ENCODE measurements around the gene TTC28.
"Not testable (repeated sequence)": the region's sequence is repeated elsewhere in the genome, so short reads cannot be mapped to it uniquely, and the experiment has no call there.

Gene TTC28

DNA sequence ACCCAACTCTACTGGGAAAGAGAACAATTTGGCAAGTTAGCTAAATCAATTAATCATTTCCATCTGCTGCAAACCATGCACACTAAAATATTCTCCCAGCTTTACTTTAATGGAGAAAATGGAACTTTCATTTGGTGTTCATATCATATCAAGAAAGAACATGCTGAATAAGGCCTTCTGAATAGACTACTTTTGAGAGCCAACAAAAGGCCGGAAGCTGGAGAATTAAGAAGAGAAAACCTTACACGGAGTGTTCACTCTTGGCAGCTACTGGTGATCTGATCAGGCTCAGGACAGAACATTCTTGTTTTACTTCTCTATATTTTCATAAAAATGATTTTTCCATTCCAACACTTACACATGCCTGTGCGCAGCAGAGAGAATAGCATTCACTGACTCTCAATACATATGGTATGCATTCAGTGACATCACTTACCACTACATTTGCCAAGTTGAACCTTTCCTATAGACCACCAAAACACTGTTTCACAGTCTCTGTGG is 165.3 kb downstream of the TTC28 start (continued):
- TF ChIP-seq, protein P1, sequence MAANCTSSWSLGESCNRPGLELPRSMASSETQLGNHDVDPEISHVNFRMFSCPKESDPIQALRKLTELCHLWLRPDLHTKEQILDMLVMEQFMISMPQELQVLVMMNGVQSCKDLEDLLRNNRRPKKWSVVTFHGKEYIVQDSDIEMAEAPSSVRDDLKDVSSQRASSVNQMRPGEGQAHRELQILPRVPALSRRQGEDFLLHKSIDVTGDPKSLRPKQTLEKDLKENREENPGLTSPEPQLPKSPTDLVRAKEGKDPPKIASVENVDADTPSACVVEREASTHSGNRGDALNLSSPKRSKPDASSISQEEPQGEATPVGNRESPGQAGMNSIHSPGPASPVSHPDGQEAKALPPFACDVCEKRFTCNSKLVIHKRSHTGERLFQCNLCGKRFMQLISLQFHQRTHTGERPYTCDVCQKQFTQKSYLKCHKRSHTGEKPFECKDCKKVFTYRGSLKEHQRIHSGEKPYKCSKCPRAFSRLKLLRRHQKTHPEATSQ (tag by site-specific recombination; IDR thresholded peaks at IDR 0.05), result no peak
- TF ChIP-seq ZNF138 (tag by site-specific recombination; IDR thresholded peaks at IDR 0.05; ENCODE audit: borderline replicate concordance) (no peak), ZNF214 (tag by site-specific recombination; IDR thresholded peaks at IDR 0.05; ENCODE audit: borderline replicate concordance) (no peak), ZNF175 (tag by site-specific recombination; IDR thresholded peaks at IDR 0.05) (no peak)
- TF ChIP-seq, protein P2, sequence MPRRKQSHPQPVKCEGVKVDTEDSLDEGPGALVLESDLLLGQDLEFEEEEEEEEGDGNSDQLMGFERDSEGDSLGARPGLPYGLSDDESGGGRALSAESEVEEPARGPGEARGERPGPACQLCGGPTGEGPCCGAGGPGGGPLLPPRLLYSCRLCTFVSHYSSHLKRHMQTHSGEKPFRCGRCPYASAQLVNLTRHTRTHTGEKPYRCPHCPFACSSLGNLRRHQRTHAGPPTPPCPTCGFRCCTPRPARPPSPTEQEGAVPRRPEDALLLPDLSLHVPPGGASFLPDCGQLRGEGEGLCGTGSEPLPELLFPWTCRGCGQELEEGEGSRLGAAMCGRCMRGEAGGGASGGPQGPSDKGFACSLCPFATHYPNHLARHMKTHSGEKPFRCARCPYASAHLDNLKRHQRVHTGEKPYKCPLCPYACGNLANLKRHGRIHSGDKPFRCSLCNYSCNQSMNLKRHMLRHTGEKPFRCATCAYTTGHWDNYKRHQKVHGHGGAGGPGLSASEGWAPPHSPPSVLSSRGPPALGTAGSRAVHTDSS (tag by site-specific recombination; IDR thresholded peaks at IDR 0.05), result no peak

DNA sequence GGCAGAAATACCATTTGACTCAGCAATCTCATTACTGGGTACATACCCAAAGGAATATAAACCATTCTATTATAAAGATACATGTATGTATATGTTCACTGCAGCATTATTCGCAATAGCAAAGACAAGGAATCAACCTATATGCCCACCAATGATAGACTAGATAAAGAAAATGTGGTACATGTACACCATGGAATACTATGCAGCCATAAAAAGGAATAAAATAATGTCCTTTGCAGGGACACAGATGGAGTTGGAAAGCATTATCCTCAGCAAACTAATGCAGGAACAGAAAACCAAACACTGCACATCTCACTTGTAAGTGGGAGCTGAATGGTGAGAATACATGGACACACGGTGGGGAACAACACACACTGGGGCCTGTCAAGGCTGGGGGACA is 167.3 kb downstream of the TTC28 start:
- H3K4me3 ChIP-seq (ENCODE audit: low read depth, low read length); H3K4me1 ChIP-seq (ENCODE audit: control insufficient read depth, insufficient read depth, low read length); H3K27ac ChIP-seq (ENCODE audit: extremely low read depth, low read depth, low read length); H3K36me3 ChIP-seq (ENCODE audit: control insufficient read depth in 2 of 2, insufficient read depth in 1 of 2, low read length in 2 of 2); H3K9me3 ChIP-seq (ENCODE audit: control insufficient read depth, insufficient read depth, low read depth, low read length); POLR2A ChIA-PET: not testable (repeated sequence)
- CTCF ChIA-PET, result interaction anchor here (0.6 to 1.2 kb wide), 4 partner anchors 11 to 83 kb away, joined by 3 to 7 read pairs (median 4); no protein-coding TSS in a partner anchor
- TF ChIP-seq ZNF146 (tag by site-specific recombination; IDR thresholded peaks at IDR 0.05), result peak; percentile 82
- TF ChIP-seq, protein P3, sequence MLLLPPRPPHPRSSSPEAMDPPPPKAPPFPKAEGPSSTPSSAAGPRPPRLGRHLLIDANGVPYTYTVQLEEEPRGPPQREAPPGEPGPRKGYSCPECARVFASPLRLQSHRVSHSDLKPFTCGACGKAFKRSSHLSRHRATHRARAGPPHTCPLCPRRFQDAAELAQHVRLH (tag by site-specific recombination; IDR thresholded peaks at IDR 0.05), result 0 out of 2 replicates have a peak, but pooled peaks have one; percentile 39
- TF ChIP-seq, protein P4, sequence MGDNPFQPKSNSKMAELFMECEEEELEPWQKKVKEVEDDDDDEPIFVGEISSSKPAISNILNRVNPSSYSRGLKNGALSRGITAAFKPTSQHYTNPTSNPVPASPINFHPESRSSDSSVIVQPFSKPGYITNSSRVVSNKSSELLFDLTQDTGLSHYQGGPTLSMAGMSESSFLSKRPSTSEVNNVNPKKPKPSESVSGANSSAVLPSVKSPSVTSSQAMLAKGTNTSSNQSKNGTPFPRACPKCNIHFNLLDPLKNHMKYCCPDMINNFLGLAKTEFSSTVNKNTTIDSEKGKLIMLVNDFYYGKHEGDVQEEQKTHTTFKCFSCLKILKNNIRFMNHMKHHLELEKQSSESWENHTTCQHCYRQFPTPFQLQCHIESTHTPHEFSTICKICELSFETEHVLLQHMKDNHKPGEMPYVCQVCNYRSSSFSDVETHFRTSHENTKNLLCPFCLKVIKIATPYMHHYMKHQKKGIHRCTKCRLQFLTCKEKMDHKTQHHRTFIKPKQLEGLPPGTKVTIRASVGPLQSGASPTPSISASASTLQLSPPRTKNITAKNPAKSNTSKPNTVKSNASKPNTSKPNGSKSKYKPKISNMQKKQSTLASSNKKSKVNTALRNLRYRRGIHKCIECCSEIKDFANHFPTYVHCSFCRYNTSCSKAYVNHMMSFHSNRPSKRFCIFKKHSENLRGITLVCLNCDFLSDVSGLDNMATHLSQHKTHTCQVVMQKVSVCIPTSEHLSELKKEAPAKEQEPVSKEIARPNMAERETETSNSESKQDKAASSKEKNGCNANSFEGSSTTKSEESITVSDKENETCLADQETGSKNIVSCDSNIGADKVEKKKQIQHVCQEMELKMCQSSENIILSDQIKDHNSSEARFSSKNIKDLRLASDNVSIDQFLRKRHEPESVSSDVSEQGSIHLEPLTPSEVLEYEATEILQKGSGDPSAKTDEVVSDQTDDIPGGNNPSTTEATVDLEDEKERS (tag by site-specific recombination; IDR thresholded peaks at IDR 0.05), result peak; percentile 81

DNA sequence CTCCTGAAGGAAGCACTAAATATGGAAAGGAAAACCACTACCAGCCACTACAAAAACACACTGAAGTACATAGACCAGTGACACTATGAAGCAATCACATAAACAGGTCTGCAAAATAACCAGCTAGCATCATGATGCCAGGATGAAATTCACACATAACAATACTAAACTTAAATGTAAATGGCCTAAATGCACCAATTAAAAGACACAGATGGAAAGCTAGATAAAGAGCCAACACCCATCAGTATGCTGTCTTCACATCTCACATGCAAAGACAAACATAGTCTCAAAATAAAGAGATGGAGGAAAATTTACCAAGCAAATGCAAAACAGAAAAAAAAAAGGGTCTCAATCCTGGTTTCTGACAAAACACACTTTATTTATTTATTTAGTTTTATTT is 171.7 kb downstream of the TTC28 start:
- CTCF ChIA-PET, result interaction anchor here (0.6 to 1.3 kb wide), 3 partner anchors 21 to 63 kb away, joined by 3 read pairs; no protein-coding TSS in a partner anchor

More for the DNA sequence above, 171.7 kb downstream of the TTC28 start:
- Histone ChIP-seq H3K4me1 (ENCODE audit: control insufficient read depth, insufficient read depth, low read length) (no peaks in the 10 kb centered on the region), H3K9me3 (ENCODE audit: control insufficient read depth, insufficient read depth, low read depth, low read length) (no peaks in the 10 kb centered on the region), H3K27ac (ENCODE audit: extremely low read depth, low read depth, low read length) (no peak overlapping the region), H3K36me3 (ENCODE audit: control insufficient read depth in 2 of 2, insufficient read depth in 1 of 2, low read length in 2 of 2) (no peaks in the 10 kb centered on the region), H3K4me3 (ENCODE audit: low read depth, low read length) (no peak overlapping the region)
- POLR2A ChIA-PET, result no interaction called here
- peak; percentile 48 for TF ChIP-seq SETDB1 (IDR thresholded peaks at IDR 0.05; ENCODE audit: insufficient read length, low read length)
- no peak for TF ChIP-seq ZNF707 (tag by site-specific recombination; IDR thresholded peaks at IDR 0.05)
- TF ChIP-seq, protein P5, sequence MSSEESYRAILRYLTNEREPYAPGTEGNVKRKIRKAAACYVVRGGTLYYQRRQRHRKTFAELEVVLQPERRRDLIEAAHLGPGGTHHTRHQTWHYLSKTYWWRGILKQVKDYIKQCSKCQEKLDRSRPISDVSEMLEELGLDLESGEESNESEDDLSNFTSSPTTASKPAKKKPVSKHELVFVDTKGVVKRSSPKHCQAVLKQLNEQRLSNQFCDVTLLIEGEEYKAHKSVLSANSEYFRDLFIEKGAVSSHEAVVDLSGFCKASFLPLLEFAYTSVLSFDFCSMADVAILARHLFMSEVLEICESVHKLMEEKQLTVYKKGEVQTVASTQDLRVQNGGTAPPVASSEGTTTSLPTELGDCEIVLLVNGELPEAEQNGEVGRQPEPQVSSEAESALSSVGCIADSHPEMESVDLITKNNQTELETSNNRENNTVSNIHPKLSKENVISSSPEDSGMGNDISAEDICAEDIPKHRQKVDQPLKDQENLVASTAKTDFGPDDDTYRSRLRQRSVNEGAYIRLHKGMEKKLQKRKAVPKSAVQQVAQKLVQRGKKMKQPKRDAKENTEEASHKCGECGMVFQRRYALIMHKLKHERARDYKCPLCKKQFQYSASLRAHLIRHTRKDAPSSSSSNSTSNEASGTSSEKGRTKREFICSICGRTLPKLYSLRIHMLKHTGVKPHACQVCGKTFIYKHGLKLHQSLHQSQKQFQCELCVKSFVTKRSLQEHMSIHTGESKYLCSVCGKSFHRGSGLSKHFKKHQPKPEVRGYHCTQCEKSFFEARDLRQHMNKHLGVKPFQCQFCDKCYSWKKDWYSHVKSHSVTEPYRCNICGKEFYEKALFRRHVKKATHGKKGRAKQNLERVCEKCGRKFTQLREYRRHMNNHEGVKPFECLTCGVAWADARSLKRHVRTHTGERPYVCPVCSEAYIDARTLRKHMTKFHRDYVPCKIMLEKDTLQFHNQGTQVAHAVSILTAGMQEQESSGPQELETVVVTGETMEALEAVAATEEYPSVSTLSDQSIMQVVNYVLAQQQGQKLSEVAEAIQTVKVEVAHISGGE (tag by site-specific recombination; conservative IDR thresholded peaks at IDR 0.05; ENCODE audit: low read depth), result no peak
- TF ChIP-seq, protein P6, sequence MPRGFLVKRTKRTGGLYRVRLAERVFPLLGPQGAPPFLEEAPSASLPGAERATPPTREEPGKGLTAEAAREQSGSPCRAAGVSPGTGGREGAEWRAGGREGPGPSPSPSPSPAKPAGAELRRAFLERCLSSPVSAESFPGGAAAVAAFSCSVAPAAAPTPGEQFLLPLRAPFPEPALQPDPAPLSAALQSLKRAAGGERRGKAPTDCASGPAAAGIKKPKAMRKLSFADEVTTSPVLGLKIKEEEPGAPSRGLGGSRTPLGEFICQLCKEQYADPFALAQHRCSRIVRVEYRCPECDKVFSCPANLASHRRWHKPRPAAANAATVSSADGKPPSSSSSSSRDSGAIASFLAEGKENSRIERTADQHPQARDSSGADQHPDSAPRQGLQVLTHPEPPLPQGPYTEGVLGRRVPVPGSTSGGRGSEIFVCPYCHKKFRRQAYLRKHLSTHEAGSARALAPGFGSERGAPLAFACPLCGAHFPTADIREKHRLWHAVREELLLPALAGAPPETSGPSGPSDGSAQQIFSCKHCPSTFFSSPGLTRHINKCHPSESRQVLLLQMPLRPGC (tag by site-specific recombination; IDR thresholded peaks at IDR 0.05), result no peak
- TF ChIP-seq, protein P7, sequence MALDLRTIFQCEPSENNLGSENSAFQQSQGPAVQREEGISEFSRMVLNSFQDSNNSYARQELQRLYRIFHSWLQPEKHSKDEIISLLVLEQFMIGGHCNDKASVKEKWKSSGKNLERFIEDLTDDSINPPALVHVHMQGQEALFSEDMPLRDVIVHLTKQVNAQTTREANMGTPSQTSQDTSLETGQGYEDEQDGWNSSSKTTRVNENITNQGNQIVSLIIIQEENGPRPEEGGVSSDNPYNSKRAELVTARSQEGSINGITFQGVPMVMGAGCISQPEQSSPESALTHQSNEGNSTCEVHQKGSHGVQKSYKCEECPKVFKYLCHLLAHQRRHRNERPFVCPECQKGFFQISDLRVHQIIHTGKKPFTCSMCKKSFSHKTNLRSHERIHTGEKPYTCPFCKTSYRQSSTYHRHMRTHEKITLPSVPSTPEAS (tag by site-specific recombination; IDR thresholded peaks at IDR 0.05), result no peak
- no peak for TF ChIP-seq ZNF37A (tag by site-specific recombination; IDR thresholded peaks at IDR 0.05)
- TF ChIP-seq ZNF423 (tag by site-specific recombination; IDR thresholded peaks at IDR 0.05), result no peak
- no peak for TF ChIP-seq HOXA7 (CRISPR knock-in tag; IDR thresholded peaks at IDR 0.05; ENCODE audit: borderline replicate concordance)

Data from HEK293 (cell line).